Activated CD8-positive, alpha-beta memory T cell treated with anti-CD3 and anti-CD28 coated beads, Interleukin-2, amount 50 U/mL, for 24 hours (primary cell): ENCODE measurements around the gene CACNA1D.
"Not testable (repeated sequence)": the region's sequence is repeated elsewhere in the genome, so short reads cannot be mapped to it uniquely, and the experiment has no call there.

Experiments
- DNase-seq: peaks from one replicate; pipeline ENCODE4 v3.0.0-alpha.2; 2020; ENCODE audit errors: extremely low read depth

The CACNA1D gene

DNA sequence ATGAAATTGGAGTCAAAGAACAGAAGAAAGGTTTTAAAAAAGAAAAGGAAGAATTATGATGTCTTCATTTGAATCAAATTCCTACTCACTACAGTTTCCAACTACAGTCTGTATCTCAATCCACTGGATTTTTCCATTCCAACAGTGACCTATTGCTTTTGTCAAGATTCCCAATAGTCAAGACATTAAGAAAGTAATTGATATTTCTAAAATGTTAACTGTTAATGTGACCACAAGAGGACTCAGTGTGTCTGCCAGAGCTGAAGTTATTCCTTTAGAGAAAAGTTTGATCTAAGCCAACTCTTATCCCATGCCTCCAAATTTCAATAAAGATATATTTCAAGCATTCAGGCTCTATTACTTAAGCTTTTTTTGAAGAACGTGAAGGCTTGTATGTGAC, 163.2 kb downstream of the CACNA1D start:
- DNase-seq: no peak

DNA sequence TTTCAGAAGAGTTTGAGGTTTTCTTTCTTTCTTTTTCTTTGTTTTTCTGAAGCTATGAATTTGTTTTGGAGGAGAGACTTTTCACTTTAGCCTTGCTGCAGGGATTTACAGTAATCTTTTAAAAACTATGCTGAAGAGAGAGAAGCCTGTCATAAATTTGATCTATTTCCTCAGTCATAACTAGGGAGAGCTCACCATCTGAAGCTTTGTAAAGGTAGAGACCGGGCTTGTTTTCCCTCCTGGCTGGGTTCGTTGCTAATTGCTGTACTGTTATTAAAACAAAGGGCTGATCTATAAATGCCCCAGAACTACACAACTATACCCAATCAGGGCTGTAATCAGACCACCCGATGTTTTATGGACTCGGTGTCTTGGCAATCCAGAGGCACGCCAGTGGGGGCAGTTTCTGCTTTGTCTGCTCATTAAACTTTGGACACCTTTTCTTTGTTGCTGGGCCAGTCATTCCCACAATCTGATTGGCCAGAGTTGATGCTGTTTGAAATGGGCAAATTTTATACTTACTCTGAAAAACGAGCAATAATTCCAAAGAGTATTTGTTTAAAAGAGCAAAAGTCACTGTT, 164.3 kb downstream of the CACNA1D start:
- no peak for DNase-seq

DNA sequence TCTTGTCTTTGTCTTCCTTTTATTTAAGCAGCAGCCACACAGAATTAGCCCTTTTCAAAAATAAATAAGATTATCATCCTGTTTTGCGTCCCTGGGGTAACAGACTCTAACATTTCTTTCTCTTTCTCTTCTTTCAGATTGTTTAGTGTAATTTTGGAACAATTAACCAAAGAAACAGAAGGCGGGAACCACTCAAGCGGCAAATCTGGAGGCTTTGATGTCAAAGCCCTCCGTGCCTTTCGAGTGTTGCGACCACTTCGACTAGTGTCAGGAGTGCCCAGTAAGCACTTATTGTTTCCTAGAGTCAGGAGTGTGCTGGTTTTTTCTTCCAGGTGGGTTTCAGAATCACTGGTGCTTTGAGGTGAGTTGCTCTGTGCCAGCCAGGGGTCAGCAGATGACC, 165.6 kb downstream of the CACNA1D start:
- DNase-seq: no peak

DNA sequence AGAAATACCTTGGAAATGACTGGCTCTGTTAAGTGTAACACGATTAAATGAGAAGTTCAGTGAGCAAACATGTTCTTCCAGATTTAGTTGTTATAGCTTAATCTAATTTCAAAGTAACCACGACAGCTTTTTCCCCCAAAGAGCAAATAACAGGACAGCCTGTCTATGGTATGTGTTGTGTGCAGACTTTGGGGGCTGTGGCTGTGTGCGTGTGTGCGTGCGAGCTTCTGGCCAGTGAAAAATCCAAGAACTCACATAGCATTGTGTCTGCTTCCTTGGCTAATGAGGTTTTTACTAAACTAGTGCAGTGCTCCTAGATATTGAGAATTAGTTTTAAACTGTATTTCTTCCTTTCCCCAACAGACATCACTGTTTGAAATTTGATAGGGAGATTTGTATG, 167.1 kb downstream of the CACNA1D start:
- DNase-seq: no peak

DNA sequence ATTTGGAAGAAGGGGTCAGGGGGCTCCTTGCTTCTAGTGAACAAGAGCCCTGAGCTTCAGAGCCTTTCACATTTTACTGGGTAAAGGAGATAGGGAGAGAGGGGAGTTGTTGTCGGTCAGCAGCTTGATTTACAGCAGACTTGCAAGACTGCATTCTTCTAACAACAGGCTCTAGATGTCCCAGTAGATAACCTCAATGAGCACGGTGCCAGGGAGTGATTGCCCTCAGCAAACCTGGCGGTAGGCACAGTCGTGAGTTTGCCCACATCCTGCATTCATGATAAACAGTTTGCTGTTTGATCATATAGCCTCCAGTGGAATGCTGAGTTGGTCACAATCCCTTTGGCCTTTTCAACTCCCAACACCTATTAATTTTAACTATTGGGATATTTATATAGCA, 170.4 kb downstream of the CACNA1D start:
- not testable (repeated sequence) for DNase-seq

DNA sequence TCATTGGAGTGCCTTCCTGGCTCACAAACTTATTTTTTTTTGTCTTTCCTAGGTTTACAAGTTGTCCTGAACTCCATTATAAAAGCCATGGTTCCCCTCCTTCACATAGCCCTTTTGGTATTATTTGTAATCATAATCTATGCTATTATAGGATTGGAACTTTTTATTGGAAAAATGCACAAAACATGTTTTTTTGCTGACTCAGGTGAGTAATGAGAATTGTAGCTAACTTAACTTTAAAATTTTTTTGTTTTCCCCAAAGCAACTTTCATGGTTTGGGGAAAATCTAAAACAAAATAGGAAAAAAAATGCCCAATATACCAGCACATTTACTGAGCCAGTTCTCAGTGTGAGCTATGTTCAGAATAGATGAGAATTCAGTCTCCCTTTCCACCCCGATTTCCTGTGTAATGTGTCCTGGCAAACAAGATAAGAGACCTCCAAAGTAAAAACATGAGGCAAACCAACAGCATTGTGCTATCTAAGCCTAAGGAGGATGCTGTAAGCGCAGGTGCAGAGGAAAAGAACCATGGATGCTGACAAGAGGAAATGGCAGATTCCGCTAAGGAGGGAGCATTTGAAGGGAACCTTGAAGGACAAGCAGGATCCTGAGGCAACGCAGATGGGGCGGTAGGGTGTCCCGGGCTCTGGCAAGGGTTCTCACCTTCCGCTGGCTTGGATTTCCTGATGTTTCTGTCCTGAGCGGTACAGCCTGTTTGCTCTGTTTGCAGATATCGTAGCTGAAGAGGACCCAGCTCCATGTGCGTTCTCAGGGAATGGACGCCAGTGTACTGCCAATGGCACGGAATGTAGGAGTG, 171.4 kb downstream of the CACNA1D start:
- DNase-seq: no peak

DNA sequence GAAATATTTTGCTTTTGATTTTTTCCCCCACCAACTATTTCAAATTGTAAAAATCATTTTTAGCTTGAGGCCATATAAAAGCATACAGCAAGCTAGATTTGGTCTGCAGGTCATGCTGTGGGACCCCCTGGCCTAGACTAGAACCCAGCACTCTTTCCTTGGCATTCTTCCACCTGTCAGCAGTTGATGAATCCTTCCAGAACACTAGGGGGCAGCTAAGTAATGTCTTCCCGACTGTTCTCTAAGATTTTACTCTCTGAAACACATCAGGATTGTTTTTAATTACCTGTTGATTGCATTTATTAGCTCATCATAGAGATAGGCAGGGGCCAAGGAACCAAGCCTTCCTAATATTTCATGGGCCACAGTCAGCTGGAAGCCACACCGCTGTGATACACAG, 174.5 kb downstream of the CACNA1D start:
- DNase-seq: no peak

DNA sequence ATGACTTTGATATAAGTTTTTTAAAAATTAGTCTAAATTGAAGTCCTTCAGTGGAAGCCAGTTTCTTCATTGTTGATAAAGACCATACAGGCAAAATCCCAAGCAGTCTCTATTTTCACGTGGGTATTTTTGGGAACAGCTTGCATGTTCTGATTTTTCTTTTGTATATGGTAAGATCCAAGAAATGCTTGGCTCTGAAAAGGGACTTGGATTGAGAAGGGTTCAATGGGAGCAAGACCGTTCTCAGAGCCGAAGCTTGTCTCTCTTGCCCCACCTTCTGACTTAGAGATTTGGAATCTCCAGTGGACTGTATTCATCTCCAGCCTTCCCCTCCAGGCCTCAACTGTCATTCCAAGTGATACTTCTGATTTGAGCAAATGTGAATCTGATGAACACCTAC, 176.3 kb downstream of the CACNA1D start:
- no peak for DNase-seq

DNA sequence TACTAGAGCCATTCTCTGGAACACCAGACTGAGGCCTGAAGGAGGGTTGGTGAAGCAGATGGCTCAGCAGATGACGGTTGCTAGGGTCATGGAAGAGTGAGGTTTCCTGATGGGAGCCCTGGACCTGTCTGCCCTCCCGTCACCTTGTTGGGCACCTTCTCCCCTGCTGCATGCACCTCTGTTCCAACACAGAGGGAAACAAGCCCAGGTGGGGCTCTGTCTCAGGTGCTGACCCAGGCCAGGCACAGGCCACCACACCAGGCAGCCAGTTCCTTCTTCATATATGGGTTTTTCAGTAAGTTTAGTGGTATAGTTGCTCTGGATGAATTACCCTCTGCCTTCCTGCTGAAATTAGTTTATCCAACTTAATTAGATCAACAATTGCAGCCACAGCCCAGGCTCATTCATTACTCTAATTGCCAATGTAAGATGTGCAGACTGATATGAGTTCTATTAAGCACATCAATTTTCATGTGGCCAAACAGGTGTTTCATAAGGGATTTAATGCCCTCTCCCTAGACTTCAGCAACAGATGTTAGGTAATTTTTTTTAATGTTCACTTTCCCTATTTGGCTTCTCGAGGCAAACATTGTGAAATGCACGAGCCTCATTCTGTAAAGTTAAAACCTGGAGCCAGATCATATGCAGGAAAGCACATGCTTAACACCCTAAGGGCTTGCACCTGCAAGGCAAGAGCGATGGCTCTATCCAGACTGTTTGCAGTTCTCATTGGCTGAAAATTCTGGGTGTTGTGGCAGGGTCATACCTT, 177.0 kb downstream of the CACNA1D start:
- DNase-seq: no peak

DNA sequence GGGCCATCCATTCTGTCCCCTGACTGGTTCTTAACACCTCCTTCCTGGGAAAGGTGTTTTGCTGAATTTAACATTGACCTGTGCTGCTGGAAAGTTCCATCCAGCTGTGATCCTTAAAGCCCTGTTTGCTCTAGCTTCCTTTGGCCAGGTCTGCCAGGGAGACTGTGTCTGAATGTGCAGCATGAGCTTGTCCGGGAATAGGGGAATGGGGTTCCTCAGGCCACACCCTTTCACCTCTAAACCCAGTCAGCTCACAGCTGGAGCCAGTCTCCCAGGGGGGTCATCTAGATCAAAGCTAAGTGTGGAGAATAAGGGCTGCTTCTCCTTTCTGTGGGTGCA, 177.5 kb downstream of the CACNA1D start:
- no peak for DNase-seq

DNA sequence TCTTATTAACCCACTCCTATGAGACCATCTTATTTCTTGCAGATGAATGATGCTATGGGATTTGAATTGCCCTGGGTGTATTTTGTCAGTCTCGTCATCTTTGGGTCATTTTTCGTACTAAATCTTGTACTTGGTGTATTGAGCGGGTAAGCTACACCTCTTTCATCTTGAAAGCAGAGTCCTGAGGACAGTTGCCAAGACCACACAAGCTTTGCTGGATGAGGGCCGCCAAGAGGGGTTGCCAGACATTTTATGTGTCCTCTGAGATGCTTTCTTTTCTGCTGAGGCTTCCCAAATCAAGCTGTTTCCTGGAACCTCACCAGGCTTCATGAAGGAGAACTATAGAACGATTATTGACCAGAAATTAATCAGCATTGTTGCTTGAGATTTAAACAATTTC, 178.6 kb downstream of the CACNA1D start:
- no peak for DNase-seq

DNA sequence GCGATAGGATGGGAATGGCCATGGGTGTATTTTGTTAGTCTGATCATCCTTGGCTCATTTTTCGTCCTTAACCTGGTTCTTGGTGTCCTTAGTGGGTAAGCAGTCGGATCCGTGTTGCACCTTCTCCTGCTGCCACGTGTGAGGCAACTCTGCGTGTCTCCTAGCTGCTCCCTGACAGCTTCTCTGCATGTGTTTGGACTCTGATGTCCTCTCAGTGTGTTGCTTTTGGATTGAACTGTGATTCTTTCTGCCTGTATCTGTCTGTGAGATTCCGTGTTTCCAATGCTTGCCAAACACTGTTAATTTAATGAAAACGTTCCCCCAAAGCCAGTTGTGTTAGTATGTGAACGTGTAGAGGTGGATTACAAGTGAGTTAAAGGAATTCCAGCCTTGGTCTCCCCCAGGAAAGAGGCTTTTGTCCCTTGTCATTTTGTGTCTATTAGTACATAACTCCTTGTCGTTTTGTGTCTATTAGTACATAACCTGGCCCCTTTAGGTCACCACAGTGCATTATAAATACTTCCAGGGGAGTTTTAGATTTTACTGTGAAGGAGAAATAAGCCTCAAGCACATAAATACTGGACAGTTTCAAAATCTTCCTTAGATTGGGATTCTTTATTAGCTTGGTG, 179.4 kb downstream of the CACNA1D start:
- no peak for DNase-seq

DNA sequence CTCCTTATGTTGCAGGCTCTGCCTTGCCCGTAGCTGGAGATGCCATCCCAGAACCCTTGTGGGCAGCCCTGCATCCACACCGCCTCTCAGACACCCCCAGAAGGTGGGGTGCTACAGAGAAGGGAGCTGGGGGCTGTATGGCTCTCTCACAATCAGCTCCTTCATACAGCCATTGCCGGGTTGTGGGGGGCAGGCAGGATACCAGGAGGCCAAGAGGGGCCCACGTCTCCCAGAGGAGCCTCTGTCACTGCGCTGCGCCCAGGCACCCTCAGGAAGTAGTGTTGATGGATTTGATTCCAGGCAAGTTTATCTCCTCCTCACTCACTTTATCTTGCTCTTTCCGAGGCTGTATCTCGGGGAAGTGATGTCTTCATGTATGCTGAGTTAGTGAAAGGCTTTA, 180.2 kb downstream of the CACNA1D start:
- DNase-seq: no peak

DNA sequence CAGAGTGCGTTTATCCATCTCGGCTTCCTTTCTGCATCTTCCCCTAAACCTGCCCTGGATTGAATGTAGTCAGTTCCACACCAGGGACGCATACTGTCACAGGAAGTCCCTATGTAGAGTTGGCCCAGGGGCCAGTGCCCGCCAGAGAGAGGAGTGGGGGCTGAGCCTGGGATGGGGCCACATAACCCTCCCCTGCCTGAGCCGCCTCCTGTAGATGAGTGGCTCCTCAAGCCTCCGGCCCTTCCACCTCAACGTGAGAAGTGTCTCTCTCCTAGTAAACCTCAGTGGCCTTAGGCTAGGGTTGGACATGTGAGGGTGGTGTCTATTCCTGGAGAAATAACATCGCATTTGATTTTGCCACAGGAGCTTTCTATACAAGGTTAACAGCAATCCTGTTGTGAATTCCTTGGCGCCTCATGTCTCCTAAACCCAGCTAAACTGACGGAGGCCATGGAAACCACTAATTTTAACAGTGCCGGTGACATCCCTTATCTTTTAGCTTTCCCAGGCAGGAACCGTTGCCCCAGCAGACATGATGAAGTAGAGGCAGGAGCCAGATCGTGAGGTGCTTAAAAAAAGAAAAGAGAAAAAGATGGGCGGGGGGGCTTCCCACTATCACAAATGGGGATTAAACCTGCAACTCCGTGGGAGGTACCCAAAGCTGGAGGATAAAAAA, 180.7 kb downstream of the CACNA1D start:
- DNase-seq: no peak

DNA sequence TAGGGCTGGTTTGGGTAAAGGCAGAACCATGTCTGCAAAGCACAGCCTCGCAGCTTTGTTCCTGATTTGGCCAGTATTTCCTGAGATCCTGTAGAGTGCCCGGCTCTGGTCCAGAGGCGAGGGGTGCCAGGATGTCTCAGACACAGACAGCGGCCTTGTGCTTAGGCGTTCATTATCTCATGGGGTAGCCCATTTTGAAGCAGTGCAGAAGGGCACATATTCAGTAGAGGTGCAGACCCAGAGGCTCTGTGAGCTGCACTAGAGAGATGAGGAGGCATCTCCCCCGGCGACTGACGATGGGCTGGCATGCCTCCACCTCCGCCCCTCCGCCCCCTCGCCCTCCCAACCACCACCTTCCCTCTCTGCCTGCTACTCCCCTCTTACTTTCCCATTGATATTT, 181.5 kb downstream of the CACNA1D start:
- no peak for DNase-seq

DNA sequence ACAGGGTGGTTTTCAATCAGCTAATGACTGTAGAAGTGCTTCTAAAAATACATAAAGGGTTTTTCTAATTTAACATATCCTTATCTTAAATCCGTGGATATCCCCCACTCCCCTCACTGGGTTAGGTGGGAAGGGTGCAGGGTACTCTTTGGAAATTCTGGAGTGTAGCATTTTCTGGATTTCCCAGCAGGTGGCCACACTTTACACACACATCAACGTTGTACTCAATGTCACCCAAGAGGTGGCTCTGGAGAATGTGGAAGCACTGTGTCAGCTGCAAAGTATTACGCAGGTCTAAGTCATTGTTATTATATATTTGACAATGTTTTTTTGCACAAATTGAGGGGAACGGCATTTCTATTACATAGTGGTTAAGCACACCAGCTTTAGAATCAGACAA, 183.0 kb downstream of the CACNA1D start:
- DNase-seq: no peak

DNA sequence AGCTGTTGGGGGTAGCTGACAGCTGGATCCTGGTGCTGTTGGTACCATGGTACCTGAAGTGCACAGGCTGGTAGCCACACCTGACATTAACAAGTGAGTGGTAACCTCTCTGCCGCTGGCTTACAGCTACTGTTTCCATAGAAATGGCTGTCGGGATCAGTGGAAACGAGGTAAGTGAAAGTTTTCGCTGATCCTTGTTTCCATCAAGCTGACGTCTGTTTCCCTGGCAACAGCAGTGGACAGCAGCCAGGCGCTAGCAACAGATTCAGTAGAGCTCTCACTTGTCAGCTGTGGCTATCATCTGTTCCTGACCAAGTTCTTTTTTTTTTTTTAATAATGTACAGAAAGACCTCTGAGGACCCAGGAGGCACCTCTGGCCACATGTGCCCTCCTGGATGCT, 185.6 kb downstream of the CACNA1D start:
- DNase-seq: no peak

DNA sequence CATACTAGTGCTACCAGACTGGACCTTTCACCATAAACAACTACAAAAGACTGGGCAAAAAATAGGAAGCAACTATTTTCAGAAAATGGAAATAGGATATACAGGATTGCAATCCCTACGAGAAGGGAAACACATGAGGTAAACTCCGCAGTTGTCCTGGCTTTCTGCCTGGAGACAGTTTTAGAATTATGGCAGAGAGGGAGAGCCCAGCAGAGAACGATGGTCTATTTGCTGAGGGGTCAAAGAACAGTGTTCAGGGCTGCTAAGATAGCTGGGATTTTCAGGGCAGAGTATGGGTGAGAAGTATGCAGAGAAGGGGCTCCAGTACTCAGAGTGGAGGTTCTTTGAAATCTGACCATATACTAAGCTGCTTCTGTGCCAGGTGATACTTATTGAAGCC, 188.4 kb downstream of the CACNA1D start:
- DNase-seq: no peak

DNA sequence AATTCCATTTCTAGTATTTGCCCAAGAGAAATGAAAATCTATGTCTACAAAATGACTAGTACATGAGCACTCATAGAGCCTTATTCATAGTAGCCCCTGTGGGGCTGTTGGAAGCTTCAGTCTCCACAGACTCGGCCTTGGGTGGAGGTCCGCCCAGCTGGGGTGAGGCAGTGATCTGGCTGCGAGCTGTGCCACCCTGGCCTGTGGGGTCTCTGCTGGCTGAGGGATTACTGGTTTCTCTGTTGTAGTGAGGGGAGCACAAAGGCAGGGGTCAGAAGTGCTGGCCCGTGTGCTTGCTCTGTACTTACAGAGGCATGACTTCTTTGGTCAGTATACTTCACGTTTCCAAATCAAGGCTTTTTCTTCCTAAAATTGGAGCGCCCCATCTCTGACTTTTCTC, 193.7 kb downstream of the CACNA1D start:
- DNase-seq: no peak

DNA sequence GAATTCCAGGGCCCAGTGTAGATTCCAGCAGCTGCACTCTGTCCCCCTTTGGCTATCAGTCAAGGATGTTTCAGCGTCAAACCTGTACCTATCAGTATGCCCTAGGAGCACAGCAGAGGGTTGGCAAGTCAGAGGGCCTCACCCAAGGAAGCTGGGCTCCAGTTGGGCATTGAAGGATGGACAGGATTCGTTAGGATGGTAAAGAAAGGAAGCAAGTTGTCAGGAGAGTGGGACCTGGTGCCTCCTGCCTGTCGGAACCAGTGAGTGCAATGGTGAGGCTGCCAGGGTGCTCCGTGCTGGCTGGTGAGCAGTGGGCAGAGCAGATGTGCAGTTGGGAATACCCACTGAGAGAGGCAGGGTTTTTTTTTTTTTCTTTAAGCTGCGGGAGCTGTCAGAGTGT, 194.6 kb downstream of the CACNA1D start:
- DNase-seq: no peak

DNA sequence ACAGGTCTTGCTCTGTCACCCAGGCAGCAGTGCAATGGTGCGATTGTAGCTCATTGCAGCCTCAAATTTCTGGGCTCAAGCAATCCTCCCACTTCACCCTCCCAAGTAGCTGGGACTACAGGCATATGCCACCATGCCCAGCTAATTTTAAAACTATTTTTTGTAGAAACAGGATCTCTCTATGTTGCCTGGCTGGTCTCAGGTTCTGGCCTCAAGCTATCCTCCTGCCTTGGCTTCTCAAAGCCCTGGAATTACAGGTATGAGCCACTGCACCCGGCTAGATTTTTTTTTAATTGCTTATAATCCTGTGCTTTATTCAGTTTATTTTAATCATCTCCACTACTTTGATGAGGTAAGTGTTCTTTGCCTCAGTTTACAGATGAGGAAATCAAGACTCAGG, 195.3 kb downstream of the CACNA1D start:
- DNase-seq: no peak

DNA sequence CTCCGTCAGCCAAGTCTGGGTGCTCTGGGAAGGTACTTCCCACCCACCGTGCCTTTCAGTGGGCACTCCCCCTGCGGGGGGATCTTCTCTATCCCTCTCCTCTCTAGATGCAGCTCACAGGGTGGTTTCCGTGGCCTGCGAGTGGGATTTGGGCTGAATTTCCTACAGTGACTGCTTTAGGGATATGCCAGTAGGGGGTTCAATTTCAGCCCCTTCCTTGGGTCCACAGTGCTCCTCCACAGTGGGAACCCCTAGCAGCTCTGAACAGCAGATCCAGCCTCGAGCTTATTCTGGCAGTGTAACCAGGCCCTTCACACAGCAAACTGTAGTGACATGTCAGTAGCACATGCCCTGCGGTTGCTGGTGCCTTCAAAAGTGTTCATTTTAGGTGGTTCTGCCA, 196.1 kb downstream of the CACNA1D start:
- no peak for DNase-seq
